KG1 (cell line): ENCODE measurements around the gene KLC3.
"Not testable (repeated sequence)": the region's sequence is repeated elsewhere in the genome, so short reads cannot be mapped to it uniquely, and the experiment has no call there.

Experiments
- DNase-seq: peaks from one replicate; lab custom pipeline; 2025; lab: John Stamatoyannopoulos, UW

KLC3 gene

GRCh38 chr19:45340232-45340898 lies at the start of gene KLC3:
Gene KLC3, plus strand, starts transcription at chr19:45340750. Its CDS starts 4,792 bp downstream, at chr19:45345542.
- no peak for DNase-seq

- DNase-seq: no peak
Measured at GRCh38 chr19:45291834-45292233, 48.7 kb upstream of the KLC3 start.

- no peak for DNase-seq
Measured at GRCh38 chr19:45293682-45294081, 46.9 kb upstream of the KLC3 start.

- no peak for DNase-seq
Measured at GRCh38 chr19:45294291-45295029, 46.1 kb upstream of the KLC3 start.

GRCh38 chr19:45295873-45296272 lies 44.7 kb upstream of the KLC3 start:
- DNase-seq: no peak

GRCh38 chr19:45296355-45296754 lies 44.2 kb upstream of the KLC3 start:
- no peak for DNase-seq

GRCh38 chr19:45297674-45298073 lies 42.9 kb upstream of the KLC3 start:
- no peak for DNase-seq

GRCh38 chr19:45298264-45298663 lies 42.3 kb upstream of the KLC3 start:
- DNase-seq: no peak

- DNase-seq: no peak
Measured at GRCh38 chr19:45299719-45300118, 40.8 kb upstream of the KLC3 start.

GRCh38 chr19:45302416-45302815 lies 38.1 kb upstream of the KLC3 start:
- DNase-seq: no peak

GRCh38 chr19:45303269-45304060 lies 37.1 kb upstream of the KLC3 start:
- no peak for DNase-seq

- no peak for DNase-seq
Measured at GRCh38 chr19:45304141-45304926, 36.2 kb upstream of the KLC3 start.

- DNase-seq: no peak
Measured at GRCh38 chr19:45305007-45305406, 35.5 kb upstream of the KLC3 start.

GRCh38 chr19:45305421-45305820 lies 35.1 kb upstream of the KLC3 start:
- no peak for DNase-seq

- no peak for DNase-seq
Measured at GRCh38 chr19:45306040-45306439, 34.5 kb upstream of the KLC3 start.

- no peak for DNase-seq
Measured at GRCh38 chr19:45306518-45307027, 34.0 kb upstream of the KLC3 start.

- DNase-seq: no peak
Measured at GRCh38 chr19:45307361-45307760, 33.2 kb upstream of the KLC3 start.

- DNase-seq: not testable (repeated sequence)
Measured at GRCh38 chr19:45309322-45309721, 31.2 kb upstream of the KLC3 start.

GRCh38 chr19:45311621-45312020 lies 28.9 kb upstream of the KLC3 start:
- no peak for DNase-seq

GRCh38 chr19:45312285-45312684 lies 28.3 kb upstream of the KLC3 start:
- DNase-seq: not testable (repeated sequence)

GRCh38 chr19:45314708-45315245 lies 25.8 kb upstream of the KLC3 start:
- DNase-seq: no peak

GRCh38 chr19:45315304-45315703 lies 25.2 kb upstream of the KLC3 start:
- no peak for DNase-seq
